Neuron (in vitro differentiated cells): Measurements from ENCODE around the gene CAMTA1.

Source experiments
- H2AFZ ChIP-seq: one replicate; pipeline ENCODE4 v1.6.1; 2013; ENCODE audit warnings: low read depth, mild to moderate bottlenecking, inconsistent platforms, low read length, moderate library complexity
- H3K27me3 ChIP-seq: one replicate; pipeline ENCODE4 v1.6.1; 2013; ENCODE audit warnings: low read length; ENCODE audit not compliant: insufficient read depth
- H3K36me3 ChIP-seq: one replicate; pipeline ENCODE4 v1.6.1; 2013; ENCODE audit warnings: low read length; ENCODE audit not compliant: insufficient read depth
- H3K4me1 ChIP-seq: one replicate; pipeline ENCODE4 v1.6.1; 2013; ENCODE audit warnings: low read length; ENCODE audit not compliant: insufficient read depth
- H3K4me3 ChIP-seq: 2 replicates; pipeline ENCODE4 v1.5.1; 2013; ENCODE audit warnings: mild to moderate bottlenecking, low read length, moderate library complexity
- H3K9me3 ChIP-seq: one replicate; pipeline ENCODE4 v1.6.1; 2013; ENCODE audit warnings: low read length

Gene CAMTA1

DNA sequence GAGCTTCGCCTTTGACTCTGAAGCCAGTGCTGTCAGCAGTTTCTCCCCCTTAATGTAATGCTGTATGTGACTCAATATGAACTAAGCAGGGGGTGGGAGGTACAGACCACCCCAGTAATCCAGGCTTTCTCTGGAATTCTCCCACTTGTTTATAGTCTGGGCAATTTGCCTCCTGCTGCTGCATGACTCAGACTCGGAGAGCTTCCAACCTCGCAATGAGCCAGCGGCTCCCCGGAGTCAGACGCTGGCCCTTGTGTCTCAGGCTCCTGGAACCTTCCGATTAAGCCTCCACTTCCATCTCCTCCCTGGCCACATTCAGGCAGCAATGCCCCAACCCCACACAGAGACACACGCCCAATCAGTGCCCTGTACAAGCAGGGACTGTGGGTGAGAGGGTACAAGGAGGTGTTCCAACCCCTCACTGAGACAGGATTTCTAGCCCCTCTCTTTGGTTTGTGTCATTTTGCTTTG lies 514.1 kb downstream of the CAMTA1 start:
- Histone ChIP-seq H3K9me3 (no peaks in the 10 kb centered on the region), H2AFZ (no peak overlapping the region), H3K4me1 (no peaks in the 10 kb centered on the region), H3K4me3 (no peak overlapping the region), H3K27me3 (peaks cover 10% of the 10 kb centered on the region), H3K36me3 (no peaks in the 10 kb centered on the region)

DNA sequence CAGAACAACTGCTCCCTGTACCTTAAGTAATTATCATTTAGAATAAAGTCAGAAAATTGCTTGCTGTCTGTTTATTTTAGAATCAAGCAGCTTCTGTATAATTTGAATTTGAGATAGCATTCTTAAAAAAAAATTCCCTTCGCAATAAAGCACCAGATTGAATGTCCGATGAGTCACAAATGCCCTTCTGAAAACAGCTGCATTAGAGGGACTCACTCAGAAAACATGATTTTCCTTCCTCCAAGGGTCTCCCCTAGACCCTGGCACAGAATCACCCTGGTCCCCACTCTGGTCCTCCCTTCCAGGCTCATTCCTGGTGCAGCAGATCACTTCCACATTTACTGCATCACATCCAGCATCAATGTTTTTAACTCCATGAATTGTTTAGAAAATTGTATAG lies 514.7 kb downstream of the CAMTA1 start:
- H3K4me3 ChIP-seq: no peak overlapping the region
- H3K36me3 ChIP-seq: no peaks in the 10 kb centered on the region
- H3K27me3 ChIP-seq: peaks cover 9% of the 10 kb centered on the region
- no peak overlapping the region for H2AFZ ChIP-seq
- no peaks in the 10 kb centered on the region for H3K9me3 ChIP-seq
- no peaks in the 10 kb centered on the region for H3K4me1 ChIP-seq

DNA sequence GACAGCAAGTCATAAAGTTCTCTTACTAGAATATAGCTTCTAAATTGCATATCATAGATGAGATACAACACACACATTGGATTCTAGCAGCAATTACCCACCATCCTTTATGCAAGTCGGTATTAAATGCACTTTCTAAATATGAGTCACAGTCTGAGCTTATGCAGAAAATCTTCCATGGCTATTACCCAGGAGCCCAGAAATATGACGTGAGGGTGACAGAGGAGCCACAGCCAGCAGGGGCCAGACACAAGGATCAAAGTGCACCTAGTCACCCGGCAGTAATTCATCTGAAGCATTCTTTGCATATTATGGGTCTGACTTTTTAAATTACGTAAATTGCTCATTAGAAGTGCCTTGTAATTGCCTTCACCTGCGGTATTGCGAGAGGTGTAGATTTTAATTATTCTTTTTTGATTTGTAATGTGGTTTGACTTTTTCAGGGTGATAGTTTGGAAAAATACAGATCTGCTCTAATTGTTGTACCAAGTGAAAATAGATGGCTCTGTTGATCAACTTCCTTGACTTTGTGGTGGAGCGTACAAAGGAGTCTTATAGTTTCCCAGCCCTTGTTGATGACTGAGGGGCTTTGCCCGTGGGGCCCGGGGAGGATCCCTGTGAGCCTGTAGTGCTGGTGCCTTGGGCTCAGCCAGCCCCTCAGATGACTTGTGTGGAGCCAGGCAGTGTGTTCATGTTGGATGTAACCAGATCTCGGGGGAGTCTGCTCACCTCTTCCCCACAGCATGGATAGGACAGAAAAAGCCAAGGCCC lies 515.8 kb downstream of the CAMTA1 start:
- H3K27me3 ChIP-seq: peaks cover 6% of the 10 kb centered on the region
- no peak overlapping the region for H3K4me3 ChIP-seq
- H3K36me3 ChIP-seq: no peaks in the 10 kb centered on the region
- H3K9me3 ChIP-seq: no peaks in the 10 kb centered on the region
- H2AFZ ChIP-seq: no peak overlapping the region
- H3K4me1 ChIP-seq: no peaks in the 10 kb centered on the region

DNA sequence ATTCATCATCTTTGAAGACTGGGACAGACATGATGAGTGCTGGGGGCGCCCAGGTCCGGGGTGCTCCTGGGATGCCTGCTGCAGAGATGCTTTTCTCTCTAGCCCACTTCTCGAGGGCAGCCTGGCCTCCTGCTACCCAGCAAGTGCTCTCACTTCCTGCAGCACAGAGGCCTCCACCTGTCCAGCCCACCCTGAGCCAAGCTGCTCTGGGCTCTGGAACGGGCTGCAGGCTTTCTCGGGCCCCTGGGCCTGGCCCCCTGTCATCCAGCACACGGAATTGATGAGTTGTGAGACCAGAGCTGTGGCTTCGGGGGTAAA lies 516.4 kb downstream of the CAMTA1 start:
- Histone ChIP-seq H3K9me3 (no peaks in the 10 kb centered on the region), H3K4me1 (no peaks in the 10 kb centered on the region), H3K4me3 (no peak overlapping the region), H3K36me3 (no peaks in the 10 kb centered on the region), H2AFZ (no peak overlapping the region), H3K27me3 (peaks cover 6% of the 10 kb centered on the region)

DNA sequence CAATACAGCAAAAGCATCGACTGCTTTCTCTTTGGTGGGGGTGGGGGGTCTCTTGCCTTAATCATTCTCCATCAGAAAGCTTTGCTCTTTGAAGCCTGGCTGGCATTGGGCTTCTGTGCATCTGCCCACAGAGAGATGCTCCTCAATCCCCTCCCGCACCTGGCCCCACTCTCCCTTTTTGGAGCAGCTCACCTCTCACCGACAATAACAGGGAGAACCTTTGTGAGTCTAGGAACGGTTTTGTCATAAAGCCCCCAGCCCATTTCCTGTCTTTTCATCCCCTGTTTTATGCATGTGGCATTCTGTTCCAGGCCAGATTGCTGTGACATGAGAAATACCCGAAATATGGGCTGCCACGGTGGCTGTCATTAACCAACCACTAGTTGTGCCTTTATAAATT lies 516.9 kb downstream of the CAMTA1 start:
- Histone ChIP-seq H3K4me1 (no peaks in the 10 kb centered on the region), H3K4me3 (no peak overlapping the region), H2AFZ (no peak overlapping the region), H3K36me3 (no peaks in the 10 kb centered on the region), H3K9me3 (no peaks in the 10 kb centered on the region), H3K27me3 (peaks cover 6% of the 10 kb centered on the region)

DNA sequence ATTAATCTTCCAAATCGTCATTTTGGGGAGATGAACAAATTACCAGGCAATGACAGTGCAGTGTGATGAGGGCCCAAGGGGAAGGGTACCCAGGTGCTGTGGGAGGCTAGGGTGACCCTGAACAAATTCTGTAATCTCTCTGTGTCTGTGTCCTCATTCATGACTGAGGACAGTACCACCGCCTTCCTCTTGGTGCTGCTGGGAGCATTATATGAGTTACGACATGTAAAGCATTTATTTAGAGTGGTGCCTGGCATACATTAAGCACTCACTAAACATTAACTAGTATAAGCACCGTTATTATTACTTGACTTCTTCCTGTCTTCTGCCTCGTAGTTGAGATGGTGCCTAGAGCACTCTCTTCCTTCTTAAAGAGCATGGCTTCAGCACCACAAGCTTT lies 517.6 kb downstream of the CAMTA1 start:
- Histone ChIP-seq H2AFZ (no peak overlapping the region), H3K27me3 (peaks cover 6% of the 10 kb centered on the region), H3K4me1 (no peaks in the 10 kb centered on the region), H3K4me3 (no peak overlapping the region), H3K36me3 (no peaks in the 10 kb centered on the region), H3K9me3 (no peaks in the 10 kb centered on the region)

DNA sequence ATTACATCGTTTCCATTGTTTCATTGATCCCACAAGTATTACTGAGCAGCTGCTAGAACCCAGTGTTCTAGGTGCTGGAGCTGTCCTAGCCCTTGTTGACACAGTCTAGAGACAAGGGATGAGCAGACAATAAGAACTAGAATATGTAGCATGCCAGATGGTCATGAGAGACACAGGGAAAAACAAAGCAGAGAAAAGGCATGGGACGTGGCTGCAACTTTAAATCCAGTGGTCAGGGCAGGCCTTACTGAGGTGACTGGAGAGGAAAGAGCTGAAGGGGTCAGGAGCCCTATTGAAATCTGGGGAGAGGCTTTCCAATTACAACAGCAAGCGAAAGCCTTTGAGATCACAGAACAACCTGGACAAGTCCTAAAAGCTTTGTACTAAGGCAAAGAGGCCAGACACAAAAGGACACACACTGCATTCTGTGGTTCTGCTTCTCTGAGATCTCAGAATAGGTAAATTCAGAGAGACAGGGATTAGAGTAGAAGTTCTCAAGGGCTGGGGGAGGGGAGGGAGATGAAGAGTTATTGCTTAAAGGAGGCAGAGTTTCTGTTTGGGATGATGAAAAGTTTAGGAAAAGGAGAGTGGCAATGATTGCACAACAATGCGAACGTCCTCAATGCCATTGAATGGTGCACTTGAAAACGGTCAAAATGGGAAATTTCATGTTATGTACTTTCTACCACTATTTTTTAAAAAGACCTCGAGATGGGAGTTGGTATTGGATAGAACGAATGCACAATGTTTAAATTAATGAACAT lies 518.5 kb downstream of the CAMTA1 start:
- peaks cover 4% of the 10 kb centered on the region for H3K27me3 ChIP-seq
- H3K36me3 ChIP-seq: no peaks in the 10 kb centered on the region
- no peak overlapping the region for H2AFZ ChIP-seq
- H3K4me3 ChIP-seq: no peak overlapping the region
- no peaks in the 10 kb centered on the region for H3K4me1 ChIP-seq
- no peaks in the 10 kb centered on the region for H3K9me3 ChIP-seq

DNA sequence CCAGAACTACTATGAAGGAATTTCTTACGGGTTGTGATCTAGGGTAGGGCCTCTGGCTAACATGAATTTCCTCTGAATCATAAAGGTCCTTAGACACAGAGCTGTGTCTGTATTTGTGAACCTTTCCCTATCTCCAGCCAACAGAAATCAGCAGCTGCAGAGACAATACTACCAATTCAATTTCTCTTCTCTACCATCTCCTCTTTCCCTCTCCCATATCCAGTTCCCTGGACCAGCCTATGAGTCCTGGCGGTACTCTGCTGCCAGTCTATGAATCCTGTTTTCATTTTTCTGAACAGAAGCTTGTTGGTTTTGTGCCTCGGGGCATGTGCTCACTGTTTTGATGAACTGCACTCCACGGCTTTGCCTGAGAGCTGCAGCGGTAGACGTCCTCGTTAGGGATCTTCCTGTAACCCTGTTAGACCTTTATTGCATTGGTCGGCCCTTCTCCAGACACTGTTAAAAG lies 527.9 kb downstream of the CAMTA1 start:
- H3K9me3 ChIP-seq: no peaks in the 10 kb centered on the region
- no peaks in the 10 kb centered on the region for H3K4me1 ChIP-seq
- H3K27me3 ChIP-seq: peaks cover 3% of the 10 kb centered on the region
- no peak overlapping the region for H3K4me3 ChIP-seq
- no peak overlapping the region for H2AFZ ChIP-seq
- H3K36me3 ChIP-seq: no peaks in the 10 kb centered on the region

DNA sequence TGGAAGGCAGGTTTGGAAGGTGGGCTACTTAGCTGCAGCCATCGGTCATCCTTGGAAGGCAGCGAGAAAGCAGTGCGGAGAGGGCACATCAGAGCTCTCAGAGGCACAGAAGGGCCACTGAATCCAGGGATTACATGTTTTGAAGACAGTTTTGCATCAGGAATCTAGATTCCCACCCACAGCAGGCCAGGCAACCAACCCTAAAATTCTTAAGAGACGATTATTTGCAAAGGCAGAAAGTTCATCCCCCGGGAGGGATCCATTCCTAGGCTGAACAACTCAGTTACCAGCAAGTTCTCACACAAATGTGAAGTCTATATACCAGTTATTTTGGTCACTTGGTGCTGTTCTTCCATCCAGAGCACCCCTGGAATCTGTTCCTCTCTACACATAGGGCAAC lies 528.6 kb downstream of the CAMTA1 start:
- no peak overlapping the region for H2AFZ ChIP-seq
- H3K4me3 ChIP-seq: no peak overlapping the region
- H3K27me3 ChIP-seq: peaks cover 3% of the 10 kb centered on the region
- no peaks in the 10 kb centered on the region for H3K4me1 ChIP-seq
- no peaks in the 10 kb centered on the region for H3K36me3 ChIP-seq
- no peaks in the 10 kb centered on the region for H3K9me3 ChIP-seq

DNA sequence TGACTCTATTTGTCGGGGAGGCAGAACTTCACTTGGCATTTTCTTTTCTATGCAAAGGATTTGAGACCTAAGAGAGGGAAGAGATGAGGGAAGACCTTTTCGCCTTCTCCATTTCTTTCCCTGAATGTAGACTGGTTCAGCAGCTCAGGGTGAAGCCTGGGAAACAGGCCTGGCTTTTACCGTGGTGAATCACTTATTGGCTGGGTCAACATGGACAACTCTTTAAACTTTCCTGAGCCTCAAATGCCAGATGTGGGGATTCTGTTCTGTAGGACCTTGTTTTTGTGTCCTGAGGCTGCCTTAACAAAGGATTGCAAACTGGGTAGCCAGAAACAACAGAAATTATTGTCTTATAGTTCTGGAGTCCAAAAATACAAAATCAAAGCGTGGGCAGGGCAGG lies 530.1 kb downstream of the CAMTA1 start:
- no peak overlapping the region for H3K4me3 ChIP-seq
- peaks cover 3% of the 10 kb centered on the region for H3K27me3 ChIP-seq
- no peaks in the 10 kb centered on the region for H3K4me1 ChIP-seq
- no peak overlapping the region for H2AFZ ChIP-seq
- H3K9me3 ChIP-seq: no peaks in the 10 kb centered on the region
- no peaks in the 10 kb centered on the region for H3K36me3 ChIP-seq

DNA sequence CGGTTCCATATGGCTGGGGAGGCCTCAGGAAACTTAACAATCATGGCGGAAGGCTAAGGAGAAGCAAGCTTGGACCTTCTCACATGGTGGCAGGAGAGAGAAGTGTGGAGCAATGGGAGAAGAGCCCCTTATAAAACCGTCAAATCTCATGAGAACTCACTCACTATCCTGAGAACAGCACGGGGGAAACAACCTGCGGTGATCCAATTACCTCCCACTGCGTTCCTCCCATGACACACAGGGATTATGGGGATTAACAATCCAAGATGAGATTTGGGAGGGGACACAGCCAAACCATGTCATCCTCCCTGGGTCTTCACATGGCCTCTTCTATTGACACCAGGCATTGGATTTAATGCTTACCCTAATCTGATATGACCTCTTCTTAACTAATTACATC lies 530.7 kb downstream of the CAMTA1 start:
- H2AFZ ChIP-seq: no peak overlapping the region
- H3K9me3 ChIP-seq: no peaks in the 10 kb centered on the region
- no peak overlapping the region for H3K4me3 ChIP-seq
- H3K27me3 ChIP-seq: peaks cover 3% of the 10 kb centered on the region
- H3K36me3 ChIP-seq: no peaks in the 10 kb centered on the region
- no peaks in the 10 kb centered on the region for H3K4me1 ChIP-seq

DNA sequence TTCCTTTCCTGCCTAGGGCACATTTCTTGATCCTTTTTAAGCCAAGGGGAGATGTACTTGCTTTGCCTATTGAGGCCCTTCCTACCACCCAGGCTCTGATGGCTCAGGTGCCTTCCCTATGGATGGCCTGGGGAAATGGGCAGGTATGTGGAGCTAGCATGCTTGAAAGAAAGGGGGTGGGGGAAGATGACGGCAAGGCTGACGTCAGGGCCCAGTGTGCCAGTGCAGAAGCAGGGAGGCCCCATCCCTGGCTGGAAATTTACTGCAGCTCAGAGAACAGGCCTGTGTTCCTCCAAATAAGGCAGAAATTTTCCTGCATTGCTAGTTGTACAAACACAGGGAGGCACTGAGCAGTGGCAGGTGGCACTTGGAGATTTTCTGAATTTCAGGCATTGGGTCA lies 532.6 kb downstream of the CAMTA1 start:
- H3K4me3 ChIP-seq: no peak overlapping the region
- no peaks in the 10 kb centered on the region for H3K9me3 ChIP-seq
- no peak overlapping the region for H2AFZ ChIP-seq
- H3K27me3 ChIP-seq: no peaks in the 10 kb centered on the region
- H3K36me3 ChIP-seq: no peaks in the 10 kb centered on the region
- H3K4me1 ChIP-seq: no peaks in the 10 kb centered on the region

DNA sequence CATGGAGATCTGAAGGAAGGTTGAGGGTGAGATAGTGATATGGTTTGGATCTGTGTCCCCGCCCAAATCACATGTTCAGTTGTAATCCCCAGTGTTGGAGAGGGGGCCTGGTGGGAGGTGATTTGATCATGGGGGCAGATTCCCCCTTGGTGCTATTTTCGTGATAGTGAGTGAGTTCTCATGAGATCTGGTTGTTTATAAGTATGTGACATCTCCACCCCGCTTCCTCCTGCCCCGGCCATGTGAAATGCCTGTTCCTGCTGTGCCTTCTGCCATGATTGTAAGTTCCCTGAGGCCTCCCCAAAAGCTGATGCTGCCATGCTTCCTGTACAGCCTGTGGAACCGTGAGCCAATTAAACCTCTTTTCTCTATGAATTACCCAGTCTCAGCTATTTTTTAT lies 533.9 kb downstream of the CAMTA1 start:
- Histone ChIP-seq H2AFZ (no peak overlapping the region), H3K4me1 (no peaks in the 10 kb centered on the region)

More for the DNA sequence above, 533.9 kb downstream of the CAMTA1 start:
- no peaks in the 10 kb centered on the region for H3K27me3 ChIP-seq
- no peak overlapping the region for H3K4me3 ChIP-seq
- no peaks in the 10 kb centered on the region for H3K9me3 ChIP-seq
- H3K36me3 ChIP-seq: no peaks in the 10 kb centered on the region
